K562 (cell line): ENCODE results near the gene SCAMP2.

Experiments
- CBFA2T3 ChIP-seq: fragments of 450-650 bp; IDR thresholded peaks from 2 replicates; pipeline ENCODE4 v1.6.1; 2017
- CTCF ChIP-seq, 3 experiments: IDR thresholded peaks in 2 of 3; conservative IDR thresholded peaks in 1 of 3; 2 replicates each; pipeline ENCODE4 v1.5.1; 2011 to 2012; ENCODE audit warnings: low read length in 3 of 3, mild to moderate bottlenecking in 3 of 3, control low read depth in 2 of 3, improper control_type of control experiment in 1 of 3, inconsistent platforms in 1 of 3, low read depth in 1 of 3, mixed read lengths in 1 of 3, moderate library complexity in 1 of 3; ENCODE audit not compliant: insufficient read depth in 2 of 3
- POLR2A ChIP-seq: fragments of 450-650 bp; conservative IDR thresholded peaks from 2 replicates; pipeline ENCODE4 v1.6.1; 2016
- RBFOX2 ChIP-seq: fragments of 200-400 bp; formaldehyde crosslinking; IDR thresholded peaks from 2 replicates; pipeline ENCODE4 v1.6.1; 2017; ENCODE audit warnings: low read depth, mild to moderate bottlenecking, low read length, moderate library complexity
- TF ChIP-seq, protein P1 (sequence below): sonication (generic); formaldehyde crosslinking; IDR thresholded peaks from 2 replicates; pipeline ENCODE4 v1.8.0; 2022; ENCODE audit warnings: missing genetic modification reagents, mild to moderate bottlenecking, moderate library complexity, borderline replicate concordance
- TF ChIP-seq, protein P2 (sequence below): fragments of 200-800 bp; sonication (Bioruptor generic); IDR thresholded peaks from 2 replicates; pipeline ENCODE4 v1.6.1; 2017; ENCODE audit warnings: missing genetic modification characterization, missing compliant biosample characterization

DNA sequence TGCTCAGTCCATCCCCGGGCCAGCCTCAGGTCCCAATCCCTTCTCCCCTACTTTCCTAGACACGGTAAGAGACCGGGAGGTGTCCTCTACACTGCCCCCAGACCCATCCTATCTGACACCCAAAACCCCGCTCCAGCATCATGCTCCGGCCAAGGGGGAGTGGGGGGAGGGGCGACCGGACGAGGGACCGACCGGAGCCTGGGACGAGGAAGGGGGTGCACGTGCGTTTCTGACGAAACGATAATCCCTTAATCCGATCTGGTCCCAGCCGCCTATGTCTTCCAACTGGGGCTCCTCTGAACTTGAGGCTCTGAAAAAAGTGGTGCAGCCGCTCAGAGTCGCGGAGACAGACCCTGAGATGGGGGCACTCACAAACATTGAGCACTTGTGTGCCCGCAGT, 46.2 kb downstream of the SCAMP2 start:
- TF ChIP-seq RBFOX2 (no peak), POLR2A (no peak), CBFA2T3 (no peak), CTCF (IDR thresholded peaks at IDR 0.05 in 2 of 3, conservative IDR thresholded peaks at IDR 0.05 in 1 of 3; ENCODE audit: insufficient read depth in 2 of 3, low read depth in 1 of 3, low read length in 3 of 3) (no peak)
- TF ChIP-seq, protein P1, sequence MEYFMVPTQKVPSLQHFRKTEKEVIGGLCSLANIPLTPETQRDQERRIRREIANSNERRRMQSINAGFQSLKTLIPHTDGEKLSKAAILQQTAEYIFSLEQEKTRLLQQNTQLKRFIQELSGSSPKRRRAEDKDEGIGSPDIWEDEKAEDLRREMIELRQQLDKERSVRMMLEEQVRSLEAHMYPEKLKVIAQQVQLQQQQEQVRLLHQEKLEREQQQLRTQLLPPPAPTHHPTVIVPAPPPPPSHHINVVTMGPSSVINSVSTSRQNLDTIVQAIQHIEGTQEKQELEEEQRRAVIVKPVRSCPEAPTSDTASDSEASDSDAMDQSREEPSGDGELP: no peak
- TF ChIP-seq, protein P2, sequence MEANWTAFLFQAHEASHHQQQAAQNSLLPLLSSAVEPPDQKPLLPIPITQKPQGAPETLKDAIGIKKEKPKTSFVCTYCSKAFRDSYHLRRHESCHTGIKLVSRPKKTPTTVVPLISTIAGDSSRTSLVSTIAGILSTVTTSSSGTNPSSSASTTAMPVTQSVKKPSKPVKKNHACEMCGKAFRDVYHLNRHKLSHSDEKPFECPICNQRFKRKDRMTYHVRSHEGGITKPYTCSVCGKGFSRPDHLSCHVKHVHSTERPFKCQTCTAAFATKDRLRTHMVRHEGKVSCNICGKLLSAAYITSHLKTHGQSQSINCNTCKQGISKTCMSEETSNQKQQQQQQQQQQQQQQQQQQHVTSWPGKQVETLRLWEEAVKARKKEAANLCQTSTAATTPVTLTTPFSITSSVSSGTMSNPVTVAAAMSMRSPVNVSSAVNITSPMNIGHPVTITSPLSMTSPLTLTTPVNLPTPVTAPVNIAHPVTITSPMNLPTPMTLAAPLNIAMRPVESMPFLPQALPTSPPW (CRISPR knock-in tag): no peak
